ENCODE data around the gene PRR11.
"Not testable (repeated sequence)": the region's sequence is repeated elsewhere in the genome, so short reads cannot be mapped to it uniquely, and the experiment has no call there.

PRR11 gene

GRCh38 chr17:59220328-59221158 lies 65.0 kb downstream of the PRR11 start, which contains the start of gene GDPD1:
GDPD1 (plus strand) TSS chr17:59220511; CDS start chr17:59220610, 99 bp downstream.
- peak; percentile 93 for DNase-seq

GRCh38 chr17:59221159-59221847 lies 65.8 kb downstream of the PRR11 start:
- DNase-seq: no peak

GRCh38 chr17:59223813-59224212 lies 68.3 kb downstream of the PRR11 start:
- no peak for DNase-seq

GRCh38 chr17:59228588-59228987 lies 73.0 kb downstream of the PRR11 start:
- not testable (repeated sequence) for DNase-seq

- no peak for DNase-seq
These were observed 75.2 kb downstream of the PRR11 start for GRCh38 chr17:59230764-59231163.

GRCh38 chr17:59234631-59235030 lies 79.1 kb downstream of the PRR11 start:
- no peak for DNase-seq

GRCh38 chr17:59238906-59239305 lies 83.4 kb downstream of the PRR11 start:
- no peak for DNase-seq

GRCh38 chr17:59244081-59244480 lies 88.5 kb downstream of the PRR11 start:
- DNase-seq: no peak
